GM21515 (cell line): ENCODE measurements around the gene JADE3.
A peak's percentile ranks its signal among the peaks of the same experiment; 100 is the strongest.

Experiments used
- ATAC-seq: cut with Tn5 transposase; IDR thresholded peaks from one replicate; pipeline ENCODE4 v1.9.1; 2021; ENCODE audit not compliant: unreplicated experiment

The JADE3 gene

DNA sequence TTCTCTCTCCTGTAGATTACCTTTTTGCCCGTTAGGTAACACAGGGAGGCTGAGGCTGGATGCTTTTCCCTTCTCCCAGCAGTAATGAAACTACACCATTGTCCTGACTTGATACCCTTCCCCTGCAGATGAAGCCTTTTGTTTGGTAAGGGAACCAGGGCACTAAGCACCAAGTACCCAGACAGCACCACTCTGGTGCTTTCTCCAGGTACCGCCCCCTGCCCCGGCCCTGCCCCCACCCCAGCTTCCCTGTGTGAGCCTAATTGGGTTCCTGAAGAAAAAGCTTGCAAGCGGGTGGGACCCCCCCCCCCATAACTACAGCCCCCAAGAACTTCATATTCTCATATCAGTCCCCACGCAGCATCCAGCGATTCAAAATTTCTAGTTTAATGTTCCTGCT lies 79.8 kb downstream of the JADE3 start:
- no peak for ATAC-seq

DNA sequence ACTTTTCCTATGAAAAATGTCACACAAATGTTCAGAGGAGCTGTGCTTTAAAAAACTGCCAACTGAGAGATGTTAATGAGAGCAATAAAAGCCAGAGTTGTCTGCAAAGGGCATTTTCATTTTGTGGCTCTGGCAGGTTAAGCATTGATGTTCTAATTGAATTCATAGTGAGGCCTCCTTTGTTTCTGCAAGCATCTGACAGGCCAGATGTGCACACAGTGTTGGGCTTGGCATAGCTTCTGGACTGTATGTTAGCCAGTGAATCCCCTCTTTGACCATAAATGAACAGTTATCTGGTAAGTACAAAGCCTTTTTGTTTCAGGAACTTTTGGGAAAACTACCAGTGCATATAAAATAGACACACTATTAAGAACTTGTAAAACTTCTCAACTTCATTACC lies 81.9 kb downstream of the JADE3 start:
- no peak for ATAC-seq

DNA sequence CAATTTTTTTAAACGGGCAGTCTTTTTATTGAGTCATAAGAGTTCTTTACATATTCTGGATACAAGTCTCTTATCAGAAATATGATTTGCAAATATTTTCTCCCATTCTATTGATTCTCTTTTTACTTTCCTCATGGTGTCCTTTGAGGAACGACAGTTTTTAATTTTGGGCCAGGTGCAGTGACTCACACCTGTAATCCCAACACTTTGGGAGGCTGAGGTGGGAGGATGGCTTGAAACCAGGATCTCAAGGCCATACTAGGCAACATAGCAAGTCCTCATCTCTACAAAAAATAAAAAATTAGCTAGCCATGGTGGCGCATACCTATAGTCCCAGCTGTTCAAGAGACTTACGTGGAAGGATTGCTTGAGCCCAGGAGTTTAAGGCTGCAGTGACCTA lies 99.9 kb downstream of the JADE3 start:
- ATAC-seq, result no peak

DNA sequence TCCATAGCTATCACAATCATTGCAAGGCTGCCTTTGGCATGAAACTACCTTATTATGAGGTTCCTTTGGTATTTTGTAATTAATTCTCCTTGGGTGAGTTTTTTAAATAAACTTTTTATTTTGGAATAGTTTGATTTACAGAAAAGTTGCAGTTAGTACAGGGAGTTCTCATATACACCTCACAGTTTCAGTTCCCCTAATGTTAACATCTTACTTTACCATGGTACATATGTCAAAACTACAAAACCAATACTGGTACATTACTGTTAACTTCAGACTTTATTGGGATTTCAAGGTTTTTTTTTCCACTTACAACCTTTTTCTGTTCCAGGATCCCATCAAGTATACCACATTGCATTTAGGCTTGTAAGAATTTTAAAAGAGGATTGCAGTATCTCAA lies 114.0 kb downstream of the JADE3 start:
- ATAC-seq, result no peak

DNA sequence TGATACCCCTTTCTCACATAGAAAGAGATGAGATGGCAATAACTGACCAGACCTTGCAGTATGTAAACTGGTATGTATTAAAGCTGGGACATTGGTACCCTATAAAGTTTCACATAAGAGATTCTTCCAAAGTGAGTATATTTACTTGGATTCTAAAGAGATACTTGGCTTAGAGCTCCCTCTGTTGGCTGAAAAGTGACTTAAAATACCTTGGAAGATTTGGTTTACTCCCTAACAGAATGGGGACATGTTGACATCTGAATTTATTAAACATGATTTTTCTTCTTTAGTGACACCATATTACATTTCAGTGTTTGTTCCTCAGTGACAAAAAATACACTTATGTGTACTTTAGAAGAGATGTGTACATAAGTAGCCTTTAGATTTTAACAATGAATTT lies 118.1 kb downstream of the JADE3 start:
- no peak for ATAC-seq

DNA sequence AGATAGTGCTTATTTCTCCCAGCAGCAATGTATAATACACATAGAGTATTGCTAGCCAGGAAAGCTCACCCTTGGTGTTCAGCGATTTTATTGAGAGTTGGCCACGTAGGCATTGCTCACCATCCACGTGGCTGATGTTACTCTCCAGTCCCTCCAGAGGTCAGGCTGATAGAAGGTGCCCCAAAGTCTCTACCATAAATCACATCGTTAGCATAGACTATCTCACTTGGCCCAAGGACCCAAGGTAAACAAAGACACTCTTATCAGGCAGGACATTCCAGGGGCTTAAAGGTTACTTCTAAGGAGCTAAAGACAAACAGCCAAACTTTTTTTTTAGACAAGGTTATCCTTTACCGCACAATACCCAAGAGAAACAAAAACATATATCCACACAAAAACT lies 135.8 kb downstream of the JADE3 start:
- no peak for ATAC-seq

DNA sequence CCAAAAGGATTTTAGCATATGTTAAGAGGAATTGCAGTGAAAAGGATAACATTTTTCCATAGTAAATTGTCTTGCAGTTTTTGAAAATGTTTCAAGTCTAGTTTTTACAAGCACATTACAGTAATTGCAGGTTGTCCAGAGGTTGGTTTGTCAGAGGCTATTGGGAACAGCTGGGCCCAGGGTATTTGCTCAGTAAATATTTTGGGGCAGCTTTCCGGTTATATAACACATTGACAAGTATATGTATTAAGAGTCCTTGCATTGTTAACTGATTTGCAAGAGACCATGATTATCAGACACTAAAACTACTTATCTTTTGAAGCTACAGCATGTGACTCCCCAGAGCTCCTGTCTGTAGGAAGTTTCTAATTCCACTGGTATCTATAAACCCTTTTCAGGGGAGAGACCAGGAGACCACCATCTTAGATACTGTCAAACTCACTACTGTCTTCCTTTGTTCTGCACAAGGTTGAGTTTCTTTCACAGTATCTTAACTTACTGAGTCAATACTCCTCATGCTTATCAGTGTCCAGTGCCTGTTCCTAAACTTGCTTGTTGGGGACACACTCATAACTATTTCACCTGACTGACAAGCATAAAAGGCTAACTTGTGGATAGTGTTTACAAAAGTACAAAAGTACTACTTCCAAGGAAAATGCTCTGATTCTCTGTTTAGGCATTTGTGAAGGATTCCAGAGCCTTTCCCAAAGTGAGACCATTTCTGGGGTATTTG lies 147.1 kb downstream of the JADE3 start:
- ATAC-seq, result no peak

DNA sequence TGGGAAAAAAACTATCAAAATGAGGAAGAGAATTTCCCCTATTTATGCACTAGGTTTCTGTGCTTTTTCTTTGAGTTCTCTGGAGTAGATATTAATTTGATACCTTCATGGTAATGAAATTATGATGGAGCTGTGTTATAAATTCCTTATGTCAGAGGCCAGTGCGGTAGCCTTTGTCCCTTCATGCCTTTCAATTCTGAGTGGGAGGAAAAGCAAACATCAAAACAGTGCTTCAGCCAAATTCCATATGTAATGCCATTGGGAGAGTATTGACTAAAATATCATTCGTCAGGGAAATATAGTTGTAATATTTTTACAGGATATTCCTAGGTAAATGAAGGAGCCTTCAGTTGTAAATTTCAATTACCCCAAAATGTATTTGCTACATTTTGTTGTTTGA lies 148.5 kb downstream of the JADE3 start:
- no peak for ATAC-seq

DNA sequence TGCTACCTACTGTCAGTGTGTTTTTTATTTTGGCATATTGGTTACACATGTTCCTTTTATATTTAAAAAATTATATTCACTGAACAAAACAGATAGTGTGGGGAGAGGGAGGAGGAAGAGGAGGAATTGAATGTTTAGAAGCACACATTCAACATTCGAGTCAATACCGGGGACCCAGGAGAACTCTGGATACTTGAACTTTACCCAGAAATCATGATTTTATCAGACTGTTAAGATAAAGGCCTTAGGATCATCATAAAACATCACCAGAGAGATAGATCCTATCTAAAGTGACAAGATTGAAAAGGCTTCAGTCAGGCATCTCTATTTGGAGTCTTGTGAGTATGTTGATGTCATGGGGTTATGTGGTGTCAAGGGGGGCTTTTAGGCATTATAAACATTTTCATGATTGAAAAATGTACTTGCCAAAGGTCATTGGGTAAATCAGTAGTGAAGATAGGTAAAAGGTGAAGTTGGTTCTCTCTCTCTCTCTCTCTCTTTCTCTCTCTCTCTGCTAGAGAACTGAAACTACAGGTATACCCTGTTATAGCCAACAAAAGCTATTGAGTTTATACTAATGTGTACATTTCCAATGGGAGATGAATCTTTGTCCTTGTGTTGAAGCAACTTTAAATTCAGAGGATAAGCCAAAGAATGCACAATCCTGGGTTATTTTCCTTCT lies 149.2 kb downstream of the JADE3 start:
- no peak for ATAC-seq

DNA sequence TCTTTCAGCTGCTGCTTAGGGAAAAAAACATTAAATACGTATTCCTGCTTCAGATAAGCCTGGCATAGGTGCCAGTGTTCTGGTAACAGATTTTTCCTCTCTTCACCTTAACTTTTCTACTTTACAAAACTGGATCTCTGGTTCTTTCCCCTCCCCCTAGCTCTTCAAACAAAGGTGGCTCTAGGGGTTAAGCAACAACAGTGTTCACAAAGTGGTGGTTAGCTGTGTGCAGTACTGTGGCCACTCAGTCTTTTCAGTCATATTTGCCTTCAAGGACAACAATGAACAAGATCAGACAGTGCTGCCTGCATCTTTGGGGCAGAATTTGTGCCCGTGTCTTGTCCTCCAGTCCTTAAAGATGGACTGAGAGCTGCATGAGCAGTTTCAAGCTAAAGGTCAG lies 151.0 kb downstream of the JADE3 start:
- no peak for ATAC-seq

DNA sequence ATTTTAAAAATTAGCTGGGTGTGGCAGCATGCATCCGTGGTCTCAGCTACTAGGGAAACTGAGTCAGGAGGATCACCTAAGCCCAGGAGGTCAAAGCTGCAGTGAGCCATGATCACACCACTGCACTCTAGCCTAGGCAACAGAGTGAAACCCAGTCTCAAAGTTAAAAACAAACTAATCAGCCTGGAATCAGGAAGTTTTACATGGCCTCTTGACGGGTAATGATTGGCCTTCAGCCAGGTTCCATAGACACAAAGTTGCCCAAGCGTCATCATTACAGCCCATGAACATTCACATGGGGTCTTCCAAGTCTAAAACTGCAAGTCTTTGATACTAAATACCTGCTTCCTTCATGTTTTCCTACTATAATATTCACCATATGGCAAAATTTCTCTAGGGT lies 156.0 kb downstream of the JADE3 start:
- no peak for ATAC-seq

DNA sequence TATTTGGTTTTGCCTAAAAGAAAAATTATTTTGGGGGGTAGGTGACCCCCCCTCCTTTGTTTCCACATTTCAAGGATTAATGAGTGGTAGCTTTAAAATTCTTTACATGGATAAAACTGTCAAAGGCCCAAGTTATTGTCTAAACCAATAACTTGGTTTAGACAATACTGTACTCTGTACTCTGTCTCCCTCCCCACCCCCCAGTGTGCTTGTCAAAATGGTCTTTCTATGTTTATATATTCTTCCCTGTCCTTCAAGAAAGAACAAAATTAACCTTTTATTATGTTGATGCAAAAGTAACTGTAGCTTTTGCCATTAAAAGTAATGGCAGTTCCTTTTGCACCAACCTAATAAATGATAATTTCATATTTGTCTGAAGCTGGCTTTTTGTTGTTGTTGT lies 156.5 kb downstream of the JADE3 start:
- no peak for ATAC-seq

DNA sequence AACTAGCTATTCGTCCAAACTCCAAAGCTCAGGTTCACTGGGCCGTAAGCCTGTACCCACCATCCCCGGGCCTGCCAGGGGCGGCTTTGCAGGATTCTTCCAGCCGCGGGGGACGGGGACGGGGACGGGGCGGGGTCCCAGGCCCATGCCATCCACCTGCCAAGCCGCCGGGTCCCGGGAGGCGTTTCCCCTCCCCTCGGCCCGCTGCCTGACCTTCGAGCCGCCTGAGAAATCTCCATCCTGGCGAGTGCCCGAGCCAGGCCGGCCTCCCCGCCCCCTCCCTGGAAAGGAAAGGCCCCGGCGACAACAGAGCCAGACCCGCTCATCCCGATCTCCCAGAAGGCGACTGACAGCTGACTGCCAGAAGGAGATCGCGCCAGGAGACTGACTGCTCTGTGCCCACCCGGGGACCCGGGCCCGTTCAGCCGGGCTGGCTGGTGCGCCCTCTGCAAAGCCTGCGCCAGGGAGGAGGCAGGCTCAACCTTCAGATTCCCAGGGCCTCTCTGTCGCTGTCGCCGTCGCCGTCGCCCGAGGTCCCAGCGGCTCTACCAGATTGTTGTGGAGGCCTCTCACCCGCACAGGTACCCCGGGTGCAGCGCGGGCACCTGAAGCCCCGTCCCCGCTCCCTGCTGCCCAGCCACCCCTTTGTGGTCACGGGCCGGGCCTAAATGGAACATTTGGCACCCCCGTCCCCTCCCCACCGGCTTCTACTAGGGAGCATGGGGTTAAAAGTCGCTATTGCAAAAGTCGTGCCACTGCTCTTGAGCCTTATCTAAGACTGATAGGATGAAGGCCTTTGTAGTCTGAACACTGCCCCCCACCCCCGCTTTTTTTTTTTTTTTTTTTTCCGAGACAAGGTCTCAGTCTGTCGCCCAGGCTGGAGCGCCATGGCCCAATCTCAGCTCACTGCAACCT lies 166.2 kb downstream of the JADE3 start, which contains the start of gene RGN:
Gene RGN, plus strand, starts transcription at position 315 of the 915 bp plus-strand sequence. CDS start 2,702 bp downstream, outside the sequence.
- no peak for ATAC-seq

DNA sequence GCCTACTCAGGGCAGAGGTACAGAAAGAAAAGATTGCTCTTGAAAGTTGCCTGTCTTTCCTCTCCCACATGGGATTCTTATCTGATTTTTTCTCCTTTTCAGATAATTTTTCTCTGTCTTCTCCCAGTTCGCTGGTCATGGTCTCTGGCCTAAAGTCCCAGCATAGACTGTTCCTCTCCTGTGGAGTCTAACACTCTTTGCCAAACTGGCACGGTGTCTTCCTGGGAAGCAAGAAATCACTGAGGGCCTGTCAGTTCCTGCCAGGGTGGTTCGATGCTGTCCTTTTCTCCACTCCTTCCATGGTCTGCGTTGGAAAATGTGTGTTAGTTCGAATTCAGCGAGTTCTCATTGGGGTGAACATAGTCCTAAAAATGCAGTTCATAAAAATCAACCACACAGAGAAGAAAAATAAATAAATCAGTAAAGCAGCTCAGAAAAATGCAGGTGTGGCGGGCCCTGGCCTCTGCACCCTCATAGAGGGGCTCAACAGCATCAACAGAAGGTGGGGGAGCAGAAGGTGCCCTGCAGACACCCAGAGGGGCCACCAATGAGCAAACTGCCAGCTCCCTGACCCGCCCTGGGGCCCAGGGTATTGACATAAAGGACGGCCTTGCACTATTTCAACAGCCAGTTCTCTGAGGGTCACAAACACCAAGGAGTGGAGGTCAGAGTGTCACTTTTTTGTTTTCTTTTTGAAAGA lies 168.1 kb downstream of the JADE3 start:
- ATAC-seq, result no peak

DNA sequence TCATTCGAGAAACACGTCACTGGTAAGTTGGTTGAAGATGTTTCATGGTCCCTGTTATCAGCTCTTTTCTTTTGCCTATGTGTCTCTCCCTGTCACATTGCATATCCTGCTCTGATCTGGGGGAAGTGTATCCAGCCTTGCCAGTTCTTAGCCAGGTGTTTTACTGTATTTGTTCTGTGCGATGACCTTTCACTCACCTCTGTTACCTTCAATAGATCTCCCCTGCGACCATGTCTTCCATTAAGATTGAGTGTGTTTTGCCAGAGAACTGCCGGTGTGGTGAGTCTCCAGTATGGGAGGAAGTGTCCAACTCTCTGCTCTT lies 168.7 kb downstream of the JADE3 start:
- ATAC-seq, result no peak

DNA sequence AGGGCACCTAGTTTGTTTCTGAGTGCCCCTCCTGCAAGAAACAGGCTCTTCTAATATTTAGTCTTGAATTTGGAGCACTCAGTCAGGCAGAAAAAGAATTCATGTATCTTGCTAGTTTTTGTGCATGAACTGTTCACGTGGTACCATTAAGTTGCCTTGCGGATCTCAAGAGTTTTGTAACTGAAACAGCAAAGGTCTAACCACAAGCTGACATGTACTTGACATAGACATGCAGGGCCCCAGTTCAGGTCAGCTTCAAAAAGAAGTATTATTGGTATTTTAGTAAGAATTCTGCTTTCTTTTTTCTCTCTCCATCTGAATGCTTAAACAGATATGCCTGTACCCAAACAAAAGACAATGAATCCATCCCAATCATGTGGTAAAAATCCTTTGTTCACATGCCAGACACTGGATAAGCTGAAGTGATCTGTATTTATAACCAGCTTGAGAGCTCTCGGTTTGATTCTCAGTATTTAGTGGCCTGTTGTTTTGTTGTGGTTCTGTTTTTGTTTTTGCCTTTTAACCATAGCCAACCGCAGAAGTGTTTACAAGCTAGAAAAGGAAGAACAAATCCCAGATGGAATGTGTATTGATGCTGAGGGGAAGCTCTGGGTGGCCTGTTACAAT lies 179.0 kb downstream of the JADE3 start:
- ATAC-seq, result peak; percentile 56

DNA sequence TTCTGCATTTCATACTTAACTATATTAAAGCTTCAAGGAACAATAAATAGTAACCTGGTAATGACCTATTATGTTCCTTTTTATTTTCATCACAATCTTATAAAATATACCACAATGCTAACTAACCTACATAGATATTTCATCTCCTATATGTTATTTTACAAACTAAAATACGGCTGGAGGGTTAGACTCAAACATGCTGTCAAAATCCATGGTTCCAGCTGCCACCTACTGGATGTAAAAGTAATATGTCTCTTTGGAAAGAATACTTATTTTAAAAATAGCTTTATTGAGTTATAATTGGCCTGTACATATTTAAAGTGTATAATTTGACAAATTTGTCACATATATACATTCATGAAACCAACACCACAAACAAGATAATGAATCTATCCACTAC lies 181.0 kb downstream of the JADE3 start:
- ATAC-seq, result no peak

DNA sequence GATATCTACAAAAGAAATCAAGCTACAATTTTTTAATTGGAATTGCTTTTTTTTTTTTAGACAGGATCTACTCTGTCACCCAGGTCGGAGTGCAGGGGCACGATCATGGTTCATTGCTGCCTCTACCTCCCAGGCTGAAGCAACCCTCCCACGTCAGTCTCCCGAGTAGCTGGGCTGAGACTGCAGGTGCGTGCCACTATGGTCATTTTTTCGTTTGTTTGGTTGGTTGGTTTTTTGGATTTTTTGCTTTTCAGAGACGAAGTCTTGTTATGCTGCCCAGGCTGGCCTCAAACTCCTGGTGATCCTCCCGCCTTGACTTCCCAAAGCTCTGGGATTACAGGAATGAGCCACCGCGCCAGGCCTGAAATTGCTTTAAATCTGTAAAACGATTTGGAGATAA lies 181.6 kb downstream of the JADE3 start:
- ATAC-seq, result no peak

DNA sequence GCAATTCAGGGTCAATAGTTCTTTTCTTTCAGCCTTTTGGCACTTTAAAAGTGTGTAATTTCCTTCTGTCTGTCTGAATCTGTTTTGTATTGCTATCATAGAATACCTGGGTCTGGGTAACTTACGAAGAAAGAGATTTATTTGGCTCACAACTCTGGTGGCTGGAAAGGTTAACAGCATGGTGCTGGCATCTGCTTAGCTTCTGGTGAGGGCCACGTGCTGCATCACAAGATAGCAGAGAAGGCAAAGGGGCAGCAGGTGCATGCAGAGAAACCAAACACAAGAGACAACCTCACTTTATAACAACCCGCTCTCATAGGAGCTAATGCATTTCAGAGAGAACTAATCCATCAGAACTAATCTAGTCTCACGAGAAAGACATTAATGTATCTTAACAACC lies 184.8 kb downstream of the JADE3 start:
- ATAC-seq, result no peak

DNA sequence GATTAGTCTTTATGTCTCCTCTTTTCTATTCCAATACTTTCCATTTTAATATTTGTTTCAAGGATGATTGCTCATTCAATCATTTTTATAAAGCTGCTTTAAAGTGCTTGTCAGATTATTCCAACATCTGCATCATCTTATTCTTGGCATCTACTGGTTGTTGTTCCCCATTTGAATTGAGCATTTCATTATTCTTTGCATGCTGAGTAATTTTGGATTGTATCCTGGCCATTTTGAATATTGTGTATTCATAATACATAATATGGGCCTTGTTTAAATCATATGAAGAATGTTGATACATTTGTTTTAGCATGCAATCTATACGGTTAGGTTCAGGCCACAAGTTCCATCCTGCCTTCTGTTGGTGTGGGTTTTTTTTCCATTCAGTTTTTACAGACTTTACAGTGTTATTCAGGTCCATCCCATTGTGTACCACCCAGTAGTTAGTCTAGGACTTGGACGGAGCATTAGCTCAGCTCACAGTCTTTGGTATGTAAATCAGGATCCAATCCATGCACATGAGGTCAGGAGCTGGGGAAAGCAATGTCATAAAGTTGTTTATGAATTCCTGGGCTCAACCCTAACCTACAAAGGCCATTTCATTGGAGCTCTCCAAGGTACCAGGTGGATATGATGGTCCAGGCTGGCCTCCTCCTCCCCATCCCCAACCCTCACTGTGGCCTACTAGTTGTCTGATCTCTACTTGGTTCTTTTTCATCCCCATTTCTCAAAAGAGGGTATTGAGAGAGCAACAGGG lies 186.3 kb downstream of the JADE3 start:
- no peak for ATAC-seq
